Spleen (tissue), 7 donors: ENCODE measurements around the gene BDH1.

ENCODE experiments used
- CTCF ChIP-seq, 11 experiments: fragments of 200-600 bp in 7 of 11; fragments of 450-650 bp in 4 of 11; sonication (generic) in 4 of 11; IDR thresholded peaks in 8 of 11; conservative IDR thresholded peaks in 3 of 11; 1 replicate in 7 of 11; 2 replicates in 4 of 11; pipeline versions ENCODE4 v1.4.0 to v1.8.0; 2016 to 2021; ENCODE audit warnings: antibody characterized with exemption in 11 of 11, inconsistent platforms in 4 of 11, mild to moderate bottlenecking in 1 of 11
- POLR2AphosphoS5 ChIP-seq, 3 donors: sonication (generic); formaldehyde crosslinking; IDR thresholded peaks; one replicate each; pipeline ENCODE4 v1.5.1; 2017; ENCODE audit warnings: antibody characterized with exemption in 3 of 3
- donor health status: DM: no; HTN: no; CAD: no; lungs with moderate emphysema.
- donor health status: DM: no; HTN: no; CAD: no.
- donor health status: DM: no; HTN: no; CAD: no.

GRCh38 chr3:197554196-197554561, 1.6 kb downstream of the BDH1 start:
- TF ChIP-seq CTCF (IDR thresholded peaks at IDR 0.05 in 8 of 11, conservative IDR thresholded peaks at IDR 0.05 in 3 of 11) (no peak), POLR2AphosphoS5 (IDR thresholded peaks at IDR 0.05) (no peak)
